Panc1 (cell line): ENCODE results near the gene IL16.

Experiments used
- CTCF ChIP-seq: fragments of 450-650 bp; IDR thresholded peaks from 2 replicates; pipeline ENCODE4 v1.5.1; 2017; ENCODE audit warnings: mild to moderate bottlenecking
- POLR2AphosphoS5 ChIP-seq: IDR thresholded peaks from 2 replicates; pipeline ENCODE4 v1.6.1; 2012; ENCODE audit warnings: mild to moderate bottlenecking, low read depth, low read length, moderate library complexity
- SIN3A ChIP-seq: IDR thresholded peaks from 2 replicates; pipeline ENCODE4 v1.6.1; 2012; ENCODE audit warnings: low read depth, mild to moderate bottlenecking, low read length, moderate library complexity, borderline replicate concordance; ENCODE audit not compliant: insufficient read depth
- TCF7L2 ChIP-seq: IDR thresholded peaks from 2 replicates; pipeline ENCODE4 v1.6.1; 2011; ENCODE audit warnings: mild to moderate bottlenecking, low read depth, low read length, inconsistent platforms

- no peak for TF ChIP-seq CTCF
- TF ChIP-seq SIN3A = no peak
- TF ChIP-seq POLR2AphosphoS5 = no peak
- no peak for TF ChIP-seq TCF7L2
These were observed 5.0 kb upstream of the IL16 start for GRCh38 chr15:81191701-81192100.
